Transverse colon (tissue), 4 donors: ENCODE data around the gene CABLES2. TPM values are rescaled to one million over a fixed set of nuclear protein-coding genes. Genes with fewer than 3 reads are reported as not detected.

ENCODE experiments used
- DNase-seq: peaks from one replicate; pipeline ENCODE4 v3.0.0-alpha.2; 2019
- H3K27ac ChIP-seq, 4 donors: fragments of 200-600 bp; sonication (generic); 2 replicates each; pipeline ENCODE4 v1.5.1; 2016 to 2018; ENCODE audit warnings: inconsistent platforms in 4 of 4
- H3K27me3 ChIP-seq: fragments of 200-600 bp; sonication (generic); 2 replicates; pipeline ENCODE4 v1.5.1; 2017; ENCODE audit warnings: inconsistent platforms
- H3K36me3 ChIP-seq, 4 donors: fragments of 200-600 bp; sonication (generic); 2 replicates each; pipeline ENCODE4 v1.5.1; 2017 to 2019; ENCODE audit warnings: inconsistent platforms in 4 of 4
- H3K4me1 ChIP-seq, 4 donors: fragments of 200-600 bp; sonication (generic); 2 replicates each; pipeline ENCODE4 v1.5.1; 2017 to 2020; ENCODE audit warnings: inconsistent platforms in 4 of 4
- H3K4me3 ChIP-seq, 4 donors: fragments of 200-600 bp; sonication (generic); 1 replicate in 1 of 4; 2 replicates in 3 of 4; pipeline versions ENCODE4 v1.5.1 to v1.6.1; 2017 to 2019; ENCODE audit warnings: inconsistent platforms in 4 of 4
- H3K9me3 ChIP-seq, 2 donors: fragments of 200-600 bp; sonication (generic); 2 replicates each; pipeline ENCODE4 v1.5.1; 2017 to 2019; ENCODE audit warnings: inconsistent platforms in 2 of 2
- EP300 ChIP-seq: sonication (generic); formaldehyde crosslinking; IDR thresholded peaks from one replicate; pipeline ENCODE4 v1.6.1; 2017; ENCODE audit warnings: antibody characterized with exemption, low read depth
- POLR2A ChIP-seq: fragments of 450-650 bp; IDR thresholded peaks from one replicate; pipeline ENCODE4 v1.6.1; 2016; ENCODE audit warnings: antibody characterized with exemption, mild to moderate bottlenecking, moderate library complexity
- POLR2AphosphoS5 ChIP-seq, 3 donors: sonication (generic); formaldehyde crosslinking; IDR thresholded peaks; one replicate each; pipeline ENCODE4 v1.6.1; 2016; ENCODE audit warnings: antibody characterized with exemption in 3 of 3
- WGBS, 2 donors: methylation state at CpG; one replicate each; pipeline ENCODE4 v1.1.5; 2018; ENCODE audit warnings: low coverage in 1 of 2; 5-methylcytosine and 5-hydroxymethylcytosine counted together
- in situ Hi-C, 4 donors: fragments of 200-750 bp; cut with MboI; loops; one replicate each; pipeline versions ENCODE4 v1.15.0 to v1.15.1; 2017; ENCODE audit warnings: low sequenced_read_pairs in 3 of 4, low pct_ligation_motif_present in 1 of 4, low pct_unique_long_range_greater_than_20kb in 1 of 4
- intact Hi-C: fragments of 100-400 bp; cut with DNase I; formaldehyde crosslinking; loops from one replicate; pipeline ENCODE4 v1.15.1; 2023; ENCODE audit warnings: low total_unique reads
- total RNA-seq, 4 donors: library from RNA; depleted of rRNA; stranded (reverse); fragments of >200 nt; gene quantifications; one replicate each; pipeline ENCODE4 v1.1.0, GENCODE V29; 2016
- TF ChIP-seq, protein P1 (sequence below), 5 experiments: fragments of 200-600 bp in 3 of 5; fragments of 450-650 bp in 2 of 5; sonication (generic) in 3 of 5; IDR thresholded peaks; 1 replicate in 2 of 5; 2 replicates in 3 of 5; pipeline ENCODE4 v1.5.1; 2016 to 2017; ENCODE audit warnings: antibody characterized with exemption in 5 of 5, inconsistent platforms in 3 of 5, mild to moderate bottlenecking in 2 of 5, moderate library complexity in 1 of 5

Gene CABLES2
- total RNA-seq, 4 donors from 2014 or later: 3.7 to 10.1 (median 8.5) TPM

GRCh38 chr20:62409931-62410745 is 3.1 kb upstream of the CABLES2 start:
- Histone ChIP-seq H3K4me3 (peak overlapping the region in 1 of 4 donors; percentile 5), H3K27me3 (no peaks in the 10 kb centered on the region), H3K4me1 (peaks cover 39 to 81% (median 74%) of the 10 kb centered on the region in 4 donors), H3K36me3 (no peaks in the 10 kb centered on the region), H3K27ac (peak overlapping the region; percentile 71 to 92 (median 83)), H3K9me3 (no peaks in the 10 kb centered on the region)
- peak; percentile 73 for DNase-seq
- TF ChIP-seq POLR2AphosphoS5 (IDR thresholded peaks at IDR 0.05) (peak; percentile 19 to 44 (median 37)), EP300 (no peak), POLR2A (peak; percentile 11)
- TF ChIP-seq, protein P1, sequence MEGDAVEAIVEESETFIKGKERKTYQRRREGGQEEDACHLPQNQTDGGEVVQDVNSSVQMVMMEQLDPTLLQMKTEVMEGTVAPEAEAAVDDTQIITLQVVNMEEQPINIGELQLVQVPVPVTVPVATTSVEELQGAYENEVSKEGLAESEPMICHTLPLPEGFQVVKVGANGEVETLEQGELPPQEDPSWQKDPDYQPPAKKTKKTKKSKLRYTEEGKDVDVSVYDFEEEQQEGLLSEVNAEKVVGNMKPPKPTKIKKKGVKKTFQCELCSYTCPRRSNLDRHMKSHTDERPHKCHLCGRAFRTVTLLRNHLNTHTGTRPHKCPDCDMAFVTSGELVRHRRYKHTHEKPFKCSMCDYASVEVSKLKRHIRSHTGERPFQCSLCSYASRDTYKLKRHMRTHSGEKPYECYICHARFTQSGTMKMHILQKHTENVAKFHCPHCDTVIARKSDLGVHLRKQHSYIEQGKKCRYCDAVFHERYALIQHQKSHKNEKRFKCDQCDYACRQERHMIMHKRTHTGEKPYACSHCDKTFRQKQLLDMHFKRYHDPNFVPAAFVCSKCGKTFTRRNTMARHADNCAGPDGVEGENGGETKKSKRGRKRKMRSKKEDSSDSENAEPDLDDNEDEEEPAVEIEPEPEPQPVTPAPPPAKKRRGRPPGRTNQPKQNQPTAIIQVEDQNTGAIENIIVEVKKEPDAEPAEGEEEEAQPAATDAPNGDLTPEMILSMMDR (IDR thresholded peaks at IDR 0.05): peak; percentile 23 to 55 (median 42)
- WGBS, 2 donors: 9% methylated on average over 17 of the region's 30 CpGs; no CpG with 5 or more reads in 1 of the 2 donors
- in situ Hi-C loops (no loop called here), intact Hi-C loops (loop anchor here (5.0 to 10.0 kb wide), 3 partner anchors 87 to 755 kb away; no protein-coding TSS in a partner anchor)

GRCh38 chr20:62409086-62409853 is 2.2 kb upstream of the CABLES2 start:
- H3K36me3 ChIP-seq: no peaks in the 10 kb centered on the region
- DNase-seq: no peak
- TF ChIP-seq, protein P1 (IDR thresholded peaks at IDR 0.05): no peak
- TF ChIP-seq POLR2AphosphoS5 (IDR thresholded peaks at IDR 0.05) (no peak), EP300 (no peak), POLR2A (no peak)
- H3K27me3 ChIP-seq: no peaks in the 10 kb centered on the region
- H3K9me3 ChIP-seq: no peaks in the 10 kb centered on the region
- peaks cover 38 to 76% (median 70%) of the 10 kb centered on the region in 4 donors for H3K4me1 ChIP-seq
- H3K4me3 ChIP-seq: no peak overlapping the region
- intact Hi-C loops: no loop called here
- in situ Hi-C loops: no loop called here
- H3K27ac ChIP-seq: peak overlapping the region; percentile 71 to 92 (median 83)
- WGBS, 2 donors: 50 to 82% methylated on average over 1 to 12 of the region's 12 CpGs

DNA sequence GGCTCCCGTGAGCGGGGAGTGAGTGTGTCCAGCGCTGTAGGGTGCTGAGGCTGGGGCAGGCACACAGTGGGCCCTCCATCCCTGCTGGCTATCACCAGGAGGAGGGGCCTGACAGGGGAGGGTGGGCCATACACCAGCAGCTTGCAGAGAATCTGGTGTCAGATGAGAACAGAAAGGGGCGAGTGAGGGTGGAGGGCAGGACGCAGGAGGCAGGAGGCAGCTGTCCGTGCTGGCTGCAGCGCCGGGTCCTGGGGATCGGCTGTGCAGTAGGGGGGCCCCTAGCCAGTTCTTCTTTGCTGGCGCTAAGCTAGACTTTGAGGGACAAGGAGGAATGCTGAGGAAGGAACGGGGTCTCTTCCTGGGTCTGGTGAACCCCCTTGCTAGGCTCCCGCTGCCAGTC is 1.6 kb upstream of the CABLES2 start:
- in situ Hi-C loops: no loop called here
- no peak overlapping the region for H3K4me3 ChIP-seq
- no peak for DNase-seq
- H3K36me3 ChIP-seq: no peaks in the 10 kb centered on the region
- intact Hi-C loops: no loop called here
- H3K9me3 ChIP-seq: no peaks in the 10 kb centered on the region
- TF ChIP-seq POLR2AphosphoS5 (IDR thresholded peaks at IDR 0.05) (no peak), EP300 (no peak), POLR2A (no peak)
- TF ChIP-seq, protein P1 (IDR thresholded peaks at IDR 0.05): no peak
- H3K27ac ChIP-seq: peak overlapping the region in 2 of 4 donors; percentile 68 to 92
- H3K27me3 ChIP-seq: no peaks in the 10 kb centered on the region
- WGBS, 2 donors: 85 to 100% methylated on average over 2 to 12 of the region's 12 CpGs
- peaks cover 32 to 70% (median 64%) of the 10 kb centered on the region in 4 donors for H3K4me1 ChIP-seq

GRCh38 chr20:62408055-62408454 is 970 bp upstream of the CABLES2 start:
- WGBS, 2 donors: 93% methylated on average over 15 of the region's 15 CpGs; no CpG with 5 or more reads in 1 of the 2 donors
- TF ChIP-seq EP300 (no peak), POLR2A (no peak), POLR2AphosphoS5 (IDR thresholded peaks at IDR 0.05) (no peak)
- TF ChIP-seq, protein P1 (IDR thresholded peaks at IDR 0.05): no peak
- Histone ChIP-seq H3K27me3 (no peaks in the 10 kb centered on the region), H3K36me3 (no peaks in the 10 kb centered on the region), H3K4me1 (peaks cover 32 to 64% (median 58%) of the 10 kb centered on the region in 4 donors), H3K9me3 (no peaks in the 10 kb centered on the region), H3K27ac (peak overlapping the region; percentile 68 to 92 (median 80)), H3K4me3 (peak overlapping the region in 1 of 4 donors; percentile 58)
- intact Hi-C loops (no loop called here), in situ Hi-C loops (no loop called here)
- no peak for DNase-seq
